ENCODE results near the gene MAOA.

MAOA gene

GRCh38 chrX:43702079-43702524 is 46.0 kb downstream of the MAOA start:
- H3K4me3 ChIP-seq (ENCODE audit: low read depth, low read length), result no peak overlapping the region
- TF ChIP-seq MYC (IDR thresholded peaks at IDR 0.05; ENCODE audit: low read depth, low read length), result no peak
- TF ChIP-seq, protein P1, sequence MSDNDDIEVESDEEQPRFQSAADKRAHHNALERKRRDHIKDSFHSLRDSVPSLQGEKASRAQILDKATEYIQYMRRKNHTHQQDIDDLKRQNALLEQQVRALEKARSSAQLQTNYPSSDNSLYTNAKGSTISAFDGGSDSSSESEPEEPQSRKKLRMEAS (IDR thresholded peaks at IDR 0.05; ENCODE audit: low read depth, low read length), result no peak
- no peak for TF ChIP-seq POLR2A (IDR thresholded peaks at IDR 0.05; ENCODE audit: extremely low read depth, insufficient read length)
- no peak for TF ChIP-seq CTCF (IDR thresholded peaks at IDR 0.05; ENCODE audit: low read depth, low read length)
- DNase-seq (ENCODE audit: low read depth), result no peak

GRCh38 chrX:43702660-43703059 is 46.6 kb downstream of the MAOA start:
- TF ChIP-seq MYC (IDR thresholded peaks at IDR 0.05; ENCODE audit: low read depth, low read length), result no peak
- TF ChIP-seq POLR2A (IDR thresholded peaks at IDR 0.05; ENCODE audit: extremely low read depth, insufficient read length), result no peak
- no peak for TF ChIP-seq CTCF (IDR thresholded peaks at IDR 0.05; ENCODE audit: low read depth, low read length)
- TF ChIP-seq, protein P1 (IDR thresholded peaks at IDR 0.05; ENCODE audit: low read depth, low read length), result no peak
- DNase-seq (ENCODE audit: low read depth), result no peak
- H3K4me3 ChIP-seq (ENCODE audit: low read depth, low read length), result no peak overlapping the region

- TF ChIP-seq POLR2A (IDR thresholded peaks at IDR 0.05; ENCODE audit: extremely low read depth, insufficient read length) (no peak), CTCF (IDR thresholded peaks at IDR 0.05; ENCODE audit: low read depth, low read length) (no peak), MYC (IDR thresholded peaks at IDR 0.05; ENCODE audit: low read depth, low read length) (no peak)
- TF ChIP-seq, protein P1 (IDR thresholded peaks at IDR 0.05; ENCODE audit: low read depth, low read length), result no peak
- no peak overlapping the region for H3K4me3 ChIP-seq (ENCODE audit: low read depth, low read length)
- no peak for DNase-seq (ENCODE audit: low read depth)
These were observed 47.2 kb downstream of the MAOA start for GRCh38 chrX:43703211-43703791.

DNA sequence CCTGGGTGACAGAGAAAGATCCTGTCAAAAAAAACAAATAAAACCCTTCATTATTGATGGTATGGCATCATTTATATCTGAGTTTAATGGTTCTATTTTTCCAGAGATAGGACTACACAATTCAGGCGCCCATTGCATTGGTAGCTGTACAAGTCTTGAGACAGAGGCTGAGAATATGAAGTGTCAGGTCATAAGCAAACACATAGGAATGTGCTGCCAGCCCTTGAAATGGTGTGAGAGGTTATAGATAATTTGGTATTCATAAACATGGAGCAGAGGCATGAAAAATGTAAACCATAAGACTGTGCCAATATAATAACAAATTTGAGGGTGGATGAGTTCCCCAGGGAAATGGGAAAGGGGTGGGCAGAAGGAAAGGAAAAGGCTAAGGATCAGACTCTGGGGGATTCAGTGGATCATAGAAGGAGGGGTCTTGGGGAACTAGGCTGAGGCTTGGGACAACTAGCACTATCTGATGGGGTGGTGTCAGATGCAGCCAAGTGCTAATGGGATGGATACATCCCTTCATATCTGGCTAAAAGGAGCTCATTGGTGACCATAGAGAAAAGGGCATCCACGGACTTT is 50.8 kb downstream of the MAOA start:
- no peak overlapping the region for H3K4me3 ChIP-seq (ENCODE audit: low read depth, low read length)
- TF ChIP-seq CTCF (IDR thresholded peaks at IDR 0.05; ENCODE audit: low read depth, low read length) (no peak), MYC (IDR thresholded peaks at IDR 0.05; ENCODE audit: low read depth, low read length) (no peak), POLR2A (IDR thresholded peaks at IDR 0.05; ENCODE audit: extremely low read depth, insufficient read length) (no peak)
- TF ChIP-seq, protein P1 (IDR thresholded peaks at IDR 0.05; ENCODE audit: low read depth, low read length), result no peak
- no peak for DNase-seq (ENCODE audit: low read depth)

DNA sequence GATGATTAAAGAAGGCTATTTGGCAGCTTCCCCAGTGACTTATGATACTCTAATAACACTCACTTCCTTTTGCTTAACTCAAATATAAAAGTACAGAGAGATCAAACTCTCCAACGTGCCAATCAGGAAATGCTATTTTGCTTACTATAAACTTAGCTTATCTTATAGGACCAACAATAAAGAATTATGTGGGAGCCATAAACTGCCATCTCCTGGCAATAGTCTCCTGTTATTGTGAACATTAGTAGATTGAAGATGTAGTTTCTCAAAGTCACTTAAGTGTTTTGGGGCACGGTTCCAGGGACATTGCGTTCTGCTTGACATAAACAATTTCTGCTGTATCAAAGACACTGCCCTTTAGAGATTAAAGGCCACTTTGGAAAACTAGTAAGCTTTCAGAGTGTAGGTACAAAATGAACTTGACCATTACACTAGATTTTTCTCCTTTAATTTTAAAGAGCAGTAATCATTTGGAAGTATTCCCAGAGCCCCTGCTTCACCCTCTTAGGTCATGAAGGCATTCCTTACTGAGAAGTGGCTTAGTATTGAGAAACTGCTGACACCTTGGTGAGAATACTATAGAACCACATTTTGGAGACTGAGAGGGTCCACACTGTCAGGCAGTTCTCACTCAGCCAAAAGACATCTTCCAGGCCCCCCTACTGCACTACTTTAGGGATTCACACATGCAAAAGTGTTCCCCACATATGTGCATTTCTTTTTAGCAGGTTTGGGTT is 51.9 kb downstream of the MAOA start:
- DNase-seq (ENCODE audit: low read depth), result no peak
- H3K4me3 ChIP-seq (ENCODE audit: low read depth, low read length), result no peak overlapping the region
- TF ChIP-seq MYC (IDR thresholded peaks at IDR 0.05; ENCODE audit: low read depth, low read length), result no peak
- no peak for TF ChIP-seq CTCF (IDR thresholded peaks at IDR 0.05; ENCODE audit: low read depth, low read length)

Measured in NB4 (cell line).